ENCODE results near the gene WDPCP. TPM values are rescaled to one million over a fixed set of nuclear protein-coding genes. Genes with fewer than 3 reads are reported as not detected.

The WDPCP gene
- total and polyA plus RNA-seq, 2 of the 8 experiments (the other 6 are each of a cell fraction or from before 2014, with no cell fraction given), result 9.3 to 25.8 TPM

DNA sequence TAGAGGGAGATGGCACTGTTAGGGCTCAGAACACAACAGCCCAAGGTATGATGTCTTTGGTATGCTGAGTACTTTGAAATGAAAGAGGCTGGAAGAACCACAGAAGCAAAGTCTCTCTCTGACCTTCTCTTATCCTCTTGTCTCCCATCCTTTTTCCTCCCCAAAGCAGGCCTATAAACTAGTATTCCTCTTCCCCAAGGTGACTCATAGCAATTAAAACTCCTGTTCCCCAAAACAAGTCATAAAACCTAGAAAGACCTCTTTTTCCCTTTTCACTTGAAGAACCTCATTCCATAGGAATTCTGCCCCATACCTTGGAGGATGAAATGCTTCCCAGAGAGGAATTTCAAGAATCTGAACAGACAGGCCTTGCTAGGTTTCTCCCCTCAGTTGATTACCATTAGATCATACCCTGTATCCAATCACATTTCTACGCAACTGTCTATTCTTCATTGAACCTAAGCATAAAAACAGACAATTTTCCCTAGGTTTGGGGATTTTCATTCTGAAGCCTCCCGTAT lies 26.2 kb upstream of the WDPCP start:
- H3K79me2 ChIP-seq (ENCODE audit: control insufficient read depth in 1 of 2, insufficient read depth in 2 of 2, low read length in 2 of 2), result peaks cover 0 to 34% of the 10 kb centered on the region in 2 experiments; a peak in 3 of 4 replicates
- ChIA-PET POLR2A (ENCODE audit: partially characterized antibody) (interaction anchor here (0.6 to 4.7 kb wide), 28 partner anchors 8 to 662 kb away, joined by 3 to 19 read pairs (median 4); partner anchors contain the start of genes MDH1, UGP2 and WDPCP), CTCF (ENCODE audit: partially characterized antibody) (interaction anchor here (1.0 to 1.7 kb wide), 3 partner anchors 9 to 247 kb away, joined by 4 to 8 read pairs (median 4); no protein-coding TSS in a partner anchor)
- H4K91ac ChIP-seq (replicated peaks; ENCODE audit: insufficient read length, low read length), result peak overlapping the region; percentile 20
- H3K9ac ChIP-seq (replicated peaks in 1 of 4; ENCODE audit: extremely low read depth in 1 of 4, low read depth in 3 of 4, low read length in 3 of 4), result peak overlapping the region; percentile 69 to 80 (median 73)
- H3K56ac ChIP-seq (replicated peaks; ENCODE audit: insufficient read length, low read depth, low read length), result no peak overlapping the region
- H2BK20ac ChIP-seq (ENCODE audit: low read length), result 0 out of 2 replicates have a peak overlapping the region, but pooled peaks have one; percentile 53
- peak overlapping the region; percentile 95 for H3K27ac ChIP-seq (ENCODE audit: low read depth, low read length)
- peak overlapping the region; percentile 74 for H4K5ac ChIP-seq (ENCODE audit: insufficient read length, low read depth, low read length)
- peak overlapping the region; percentile 67; the same call in 1 of the 2 replicates for H2AK5ac ChIP-seq (ENCODE audit: low read depth, low read length)
- no peaks in the 10 kb centered on the region for H3K9me3 ChIP-seq (ENCODE audit: insufficient read depth in 2 of 2, low read depth in 1 of 2, low read length in 1 of 2)
- H3K23ac ChIP-seq (ENCODE audit: insufficient read length), result no peak overlapping the region
- H4K8ac ChIP-seq (ENCODE audit: extremely low read depth, insufficient read depth, low read length), result no peak overlapping the region
- H3K79me1 ChIP-seq (ENCODE audit: low read depth, low read length), result no peaks in the 10 kb centered on the region
- DNase-seq (ENCODE audit: low read depth in 1 of 2, low spot score in 2 of 2) (no peak), FAIRE-seq (no peak)
- peaks cover 0 to 13% (median 0%) of the 10 kb centered on the region in 4 experiments; a peak in 2 of 8 replicates for H3K36me3 ChIP-seq (ENCODE audit: control insufficient read depth in 2 of 4, insufficient read depth in 4 of 4, low read length in 3 of 4)
- peak overlapping the region; percentile 24 to 58 (median 33) for H3K4me3 ChIP-seq (ENCODE audit: extremely low read depth in 1 of 4, insufficient read depth in 2 of 4, low read depth in 3 of 4, low read length in 4 of 4)
- H3K14ac ChIP-seq (ENCODE audit: insufficient read length), result no peak overlapping the region
- H3K18ac ChIP-seq (ENCODE audit: extremely low read depth, low read length), result peak overlapping the region; percentile 73
- peak overlapping the region; percentile 59 for H2BK120ac ChIP-seq (replicated peaks; ENCODE audit: low read depth, low read length)
- peak overlapping the region; percentile 86; the same call in 1 of the 2 replicates for H2BK12ac ChIP-seq (ENCODE audit: low read depth, low read length)
- H2AFZ ChIP-seq (ENCODE audit: low read length), result no peak overlapping the region
- H3K23me2 ChIP-seq (ENCODE audit: low read depth, low read length), result peaks cover 4% of the 10 kb centered on the region; the same call in 1 of the 2 replicates
- WGBS, 2 experiments (ENCODE audit: extremely low coverage in 1 of 2, insufficient coverage in 1 of 2, insufficient read length in 1 of 2, insufficient replicate concordance in 2 of 2, low coverage in 1 of 2, low lambda C conversion rate in 2 of 2, missing lambda C conversion rate in 1 of 2), result 5% methylated on average over 2 of the region's 2 CpGs; no CpG with 5 or more reads in 1 of the 2 experiments
- no peak overlapping the region for H3K4ac ChIP-seq (replicated peaks; ENCODE audit: insufficient read length, low read depth, low read length)
- H3K4me1 ChIP-seq (replicated peaks in 1 of 4; ENCODE audit: control insufficient read depth in 3 of 4, insufficient read depth in 4 of 4, low read length in 3 of 4), result peaks cover 9 to 40% (median 21%) of the 10 kb centered on the region in 4 experiments
- H2BK15ac ChIP-seq (ENCODE audit: low read length), result no peak overlapping the region
- no peaks in the 10 kb centered on the region for H3K27me3 ChIP-seq (replicated peaks in 1 of 4; ENCODE audit: control insufficient read depth in 3 of 4, extremely low read depth in 1 of 4, insufficient read depth in 3 of 4, low read length in 3 of 4)
- peak overlapping the region; percentile 95 for H2BK5ac ChIP-seq (ENCODE audit: low read depth, low read length)
- H4K20me1 ChIP-seq (replicated peaks in 1 of 2; ENCODE audit: control insufficient read depth in 1 of 2, insufficient read depth in 2 of 2, low read length in 2 of 2), result no peaks in the 10 kb centered on the region
- H3K4me2 ChIP-seq (ENCODE audit: insufficient read depth in 1 of 2, low read depth in 2 of 2, low read length in 2 of 2), result peak overlapping the region; percentile 69 to 97
- TF ChIP-seq POLR2A (IDR thresholded peaks at IDR 0.05; ENCODE audit: control extremely low read depth in 1 of 2, low read depth in 2 of 2, low read length in 2 of 2) (peak in 1 of 2 experiments; percentile 72; a peak in 1 of 3 replicates), ASH2L (IDR thresholded peaks at IDR 0.05; ENCODE audit: low read length) (peak; percentile 94), TEAD4 (IDR thresholded peaks at IDR 0.05; ENCODE audit: low read depth, low read length) (peak; percentile 99), CHD1 (IDR thresholded peaks at IDR 0.05; ENCODE audit: low read depth, low read length) (peak; percentile 59; the same call in 1 of the 2 replicates), JUN (IDR thresholded peaks at IDR 0.05; ENCODE audit: low read depth, low read length) (peak; percentile 85; the same call in 1 of the 2 replicates), NANOG (IDR thresholded peaks at IDR 0.05; ENCODE audit: insufficient read depth, low read depth, low read length, poor library complexity, severe bottlenecking) (no peak), SIN3A (conservative IDR thresholded peaks at IDR 0.05 in 1 of 2, IDR thresholded peaks at IDR 0.05 in 1 of 2; ENCODE audit: low read depth in 1 of 2, low read length in 2 of 2) (0 out of 4 replicates have a peak, but pooled peaks of 1 of the 2 experiments have one; percentile 16), NRF1 (IDR thresholded peaks at IDR 0.05; ENCODE audit: low read depth, low read length) (no peak), SP1 (IDR thresholded peaks at IDR 0.05; ENCODE audit: low read depth, low read length) (peak; percentile 97)
- TF ChIP-seq, protein P1, sequence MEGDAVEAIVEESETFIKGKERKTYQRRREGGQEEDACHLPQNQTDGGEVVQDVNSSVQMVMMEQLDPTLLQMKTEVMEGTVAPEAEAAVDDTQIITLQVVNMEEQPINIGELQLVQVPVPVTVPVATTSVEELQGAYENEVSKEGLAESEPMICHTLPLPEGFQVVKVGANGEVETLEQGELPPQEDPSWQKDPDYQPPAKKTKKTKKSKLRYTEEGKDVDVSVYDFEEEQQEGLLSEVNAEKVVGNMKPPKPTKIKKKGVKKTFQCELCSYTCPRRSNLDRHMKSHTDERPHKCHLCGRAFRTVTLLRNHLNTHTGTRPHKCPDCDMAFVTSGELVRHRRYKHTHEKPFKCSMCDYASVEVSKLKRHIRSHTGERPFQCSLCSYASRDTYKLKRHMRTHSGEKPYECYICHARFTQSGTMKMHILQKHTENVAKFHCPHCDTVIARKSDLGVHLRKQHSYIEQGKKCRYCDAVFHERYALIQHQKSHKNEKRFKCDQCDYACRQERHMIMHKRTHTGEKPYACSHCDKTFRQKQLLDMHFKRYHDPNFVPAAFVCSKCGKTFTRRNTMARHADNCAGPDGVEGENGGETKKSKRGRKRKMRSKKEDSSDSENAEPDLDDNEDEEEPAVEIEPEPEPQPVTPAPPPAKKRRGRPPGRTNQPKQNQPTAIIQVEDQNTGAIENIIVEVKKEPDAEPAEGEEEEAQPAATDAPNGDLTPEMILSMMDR (IDR thresholded peaks at IDR 0.05; ENCODE audit: control extremely low read depth in 1 of 3, insufficient read depth in 1 of 3, low read depth in 1 of 3, low read length in 3 of 3), result no peak
